Parathyroid adenoma (tissue), 2 donors: ENCODE measurements around the gene LTBP1.

Experiments
- H2AFZ ChIP-seq: fragments of 300-600 bp; sonication (generic); one replicate; pipeline ENCODE4 v1.7.0; 2017; ENCODE audit warnings: antibody characterized with exemption, mild to moderate bottlenecking
- H3K27ac ChIP-seq: fragments of 300-600 bp; sonication (generic); one replicate; pipeline ENCODE4 v1.7.0; 2017
- H3K27me3 ChIP-seq: fragments of 300-600 bp; sonication (generic); one replicate; pipeline ENCODE4 v1.7.0; 2017; ENCODE audit warnings: low read length; ENCODE audit not compliant: control insufficient read depth, insufficient read depth
- H3K36me3 ChIP-seq: fragments of 300-600 bp; sonication (generic); one replicate; pipeline ENCODE4 v1.7.0; 2017; ENCODE audit warnings: low read length; ENCODE audit not compliant: control insufficient read depth, insufficient read depth
- H3K4me1 ChIP-seq: fragments of 300-600 bp; sonication (generic); one replicate; pipeline ENCODE4 v1.7.0; 2017; ENCODE audit warnings: control low read depth
- H3K4me2 ChIP-seq: fragments of 300-600 bp; sonication (generic); one replicate; pipeline ENCODE4 v1.7.0; 2017; ENCODE audit warnings: low read length
- H3K4me3 ChIP-seq: fragments of 300-600 bp; sonication (generic); one replicate; pipeline ENCODE4 v1.7.0; 2017; ENCODE audit warnings: low read depth, low read length
- H3K79me2 ChIP-seq: fragments of 300-600 bp; sonication (generic); one replicate; pipeline ENCODE4 v1.7.0; 2017; ENCODE audit warnings: control low read depth
- H3K9ac ChIP-seq: fragments of 300-600 bp; sonication (generic); one replicate; pipeline ENCODE4 v1.7.0; 2017; ENCODE audit warnings: mild to moderate bottlenecking
- H3K9me3 ChIP-seq: fragments of 300-600 bp; sonication (generic); one replicate; pipeline ENCODE4 v1.7.0; 2017; ENCODE audit warnings: low read length; ENCODE audit not compliant: control insufficient read depth
- CTCF ChIP-seq: fragments of 300-600 bp; sonication (generic); IDR thresholded peaks from one replicate; pipeline ENCODE4 v1.7.0; 2017; ENCODE audit warnings: antibody characterized with exemption, mild to moderate bottlenecking
- donor health status: primary hyperparathyroidism.

Gene LTBP1

GRCh38 chr2:33115196-33115595 lies 168.4 kb downstream of the LTBP1 start:
- H3K9ac ChIP-seq: no peak overlapping the region

GRCh38 chr2:33115728-33116127 lies 169.0 kb downstream of the LTBP1 start:
- H3K36me3 ChIP-seq: no peaks in the 10 kb centered on the region
- no peak overlapping the region for H3K4me2 ChIP-seq
- no peaks in the 10 kb centered on the region for H3K4me1 ChIP-seq
- H3K4me3 ChIP-seq: no peak overlapping the region
- H3K9me3 ChIP-seq: no peaks in the 10 kb centered on the region
- H3K79me2 ChIP-seq: no peaks in the 10 kb centered on the region
- no peak overlapping the region for H2AFZ ChIP-seq
- H3K27me3 ChIP-seq: no peaks in the 10 kb centered on the region
- no peak overlapping the region for H3K27ac ChIP-seq
- TF ChIP-seq CTCF: no peak
- H3K9ac ChIP-seq: no peak overlapping the region

More at GRCh38 chr2:33115196-33115595, 168.4 kb downstream of the LTBP1 start:
- H3K36me3 ChIP-seq: no peaks in the 10 kb centered on the region
- H3K4me1 ChIP-seq: no peaks in the 10 kb centered on the region
- H3K4me3 ChIP-seq: no peak overlapping the region
- no peaks in the 10 kb centered on the region for H3K9me3 ChIP-seq
- H3K79me2 ChIP-seq: no peaks in the 10 kb centered on the region
- no peaks in the 10 kb centered on the region for H3K27me3 ChIP-seq
- H2AFZ ChIP-seq: no peak overlapping the region
- no peak for TF ChIP-seq CTCF
- no peak overlapping the region for H3K4me2 ChIP-seq
- H3K27ac ChIP-seq: no peak overlapping the region

GRCh38 chr2:33116799-33117198 lies 170.0 kb downstream of the LTBP1 start:
- Histone ChIP-seq H3K9ac (no peak overlapping the region), H3K4me1 (no peaks in the 10 kb centered on the region), H3K4me2 (no peak overlapping the region), H3K4me3 (no peak overlapping the region), H3K27me3 (no peaks in the 10 kb centered on the region), H3K27ac (no peak overlapping the region), H2AFZ (no peak overlapping the region), H3K36me3 (no peaks in the 10 kb centered on the region), H3K9me3 (no peaks in the 10 kb centered on the region), H3K79me2 (no peaks in the 10 kb centered on the region)
- no peak for TF ChIP-seq CTCF

- Histone ChIP-seq H3K9me3 (no peaks in the 10 kb centered on the region), H3K4me2 (no peak overlapping the region), H3K79me2 (no peaks in the 10 kb centered on the region), H3K27me3 (no peaks in the 10 kb centered on the region), H3K9ac (no peak overlapping the region), H3K36me3 (no peaks in the 10 kb centered on the region), H3K27ac (no peak overlapping the region), H2AFZ (no peak overlapping the region), H3K4me3 (no peak overlapping the region), H3K4me1 (no peaks in the 10 kb centered on the region)
- TF ChIP-seq CTCF: no peak
Observed at GRCh38 chr2:33118651-33119050, 171.9 kb downstream of the LTBP1 start.

- no peak overlapping the region for H3K4me2 ChIP-seq
- H3K79me2 ChIP-seq: no peaks in the 10 kb centered on the region
- no peaks in the 10 kb centered on the region for H3K4me1 ChIP-seq
- no peak overlapping the region for H2AFZ ChIP-seq
- H3K9me3 ChIP-seq: no peaks in the 10 kb centered on the region
- H3K27me3 ChIP-seq: no peaks in the 10 kb centered on the region
- H3K4me3 ChIP-seq: no peak overlapping the region
- no peak overlapping the region for H3K9ac ChIP-seq
- TF ChIP-seq CTCF: no peak
- H3K36me3 ChIP-seq: no peaks in the 10 kb centered on the region
- no peak overlapping the region for H3K27ac ChIP-seq
Observed at GRCh38 chr2:33121416-33121815, 174.7 kb downstream of the LTBP1 start.
